Endothelial cell of umbilical vein (primary cell): ENCODE data around the gene ACIN1. TPM values are rescaled to one million over a fixed set of nuclear protein-coding genes. Genes with fewer than 3 reads are reported as not detected.

Source experiments
- BruUV-seq: library from RNA; stranded (reverse); fragments of 400-500 nt; replicated peaks from 2 replicates; lab custom pipeline; 2021; lab: Mats Ljungman, UMichigan
- CTCF ChIA-PET: fragments of 300-600, 350-600 bp; sonication (Branson Sonifier 250); formaldehyde crosslinking; loops from one replicate; lab custom pipeline; 2021; ENCODE audit warnings: antibody characterized with exemption, inconsistent platforms; lab: Charles Lee
- POLR2A ChIA-PET: fragments of 300-600, 350-600 bp; sonication (Branson Sonifier 250); formaldehyde crosslinking; loops from one replicate; lab custom pipeline; 2021; ENCODE audit warnings: antibody characterized with exemption, inconsistent platforms; lab: Charles Lee
- DNase-seq: peaks from one replicate; pipeline ENCODE4 v3.0.0-alpha.2; 2011; ENCODE audit warnings: low read depth, low spot score
- FAIRE-seq: peaks from 2 replicates; lab custom pipeline; 2011; peaks lifted over from hg19 to GRCh38; lab: Jason Lieb, UNC
- H2AFZ ChIP-seq: 2 replicates; pipeline ENCODE4 v1.6.0; 2012; ENCODE audit warnings: low read depth, low read length, control low read depth, inconsistent platforms
- H3K27ac ChIP-seq: 2 replicates; pipeline ENCODE4 v1.5.1; 2011; ENCODE audit warnings: low read depth, mild to moderate bottlenecking, control low read depth, low read length, moderate library complexity; ENCODE audit not compliant: insufficient read depth
- H3K27me3 ChIP-seq, 2 experiments: 2 replicates each; pipeline versions ENCODE4 v1.6.0 to v1.6.1; 2011; ENCODE audit warnings: low read length in 2 of 2, mixed read lengths in 1 of 2; ENCODE audit not compliant: control insufficient read depth in 2 of 2, insufficient read depth in 2 of 2
- H3K36me3 ChIP-seq, 2 experiments: 2 replicates in 1 of 2; 3 replicates in 1 of 2; pipeline ENCODE4 v1.5.1; 2011; ENCODE audit warnings: low read length in 2 of 2, mild to moderate bottlenecking in 1 of 2, moderate library complexity in 1 of 2; ENCODE audit not compliant: control insufficient read depth in 2 of 2, insufficient read depth in 2 of 2; ENCODE audit errors: extremely low read depth in 1 of 2
- H3K4me1 ChIP-seq: 3 replicates; pipeline ENCODE4 v1.5.1; 2011; ENCODE audit warnings: mild to moderate bottlenecking, low read length; ENCODE audit not compliant: control insufficient read depth, insufficient read depth; ENCODE audit errors: extremely low read depth
- H3K4me2 ChIP-seq: 2 replicates; pipeline ENCODE4 v1.6.1; 2011; ENCODE audit warnings: low read length, control low read depth, mixed read lengths; ENCODE audit not compliant: insufficient read depth
- H3K4me3 ChIP-seq, 3 experiments: fragments of 200-600 bp in 1 of 3; sonication (generic), shearing (Covaris generic) in 1 of 3; replicated peaks in 1 of 3; 2 replicates each; pipeline ENCODE4 v1.5.1; 2011 to 2016; ENCODE audit warnings: control low read depth in 3 of 3, low read length in 3 of 3, mild to moderate bottlenecking in 2 of 3, inconsistent platforms in 1 of 3, low read depth in 1 of 3, moderate library complexity in 1 of 3; ENCODE audit not compliant: insufficient read depth in 1 of 3
- H3K79me2 ChIP-seq: 2 replicates; pipeline ENCODE4 v1.6.0; 2012; ENCODE audit warnings: low read length, inconsistent platforms; ENCODE audit not compliant: control insufficient read depth, insufficient read depth
- H3K9ac ChIP-seq: replicated peaks from 2 replicates; pipeline ENCODE3; 2011; ENCODE audit warnings: low read length, control low read depth; ENCODE audit not compliant: insufficient read depth; ENCODE audit errors: extremely low read depth
- H3K9me1 ChIP-seq: replicated peaks from 3 replicates; pipeline ENCODE4 v1.6.0; 2011; ENCODE audit warnings: mild to moderate bottlenecking, low read length; ENCODE audit not compliant: control insufficient read depth, insufficient read depth; ENCODE audit errors: extremely low read depth
- H3K9me3 ChIP-seq: replicated peaks from 2 replicates; pipeline ENCODE4 v1.5.1; 2012; ENCODE audit warnings: low read length, inconsistent platforms; ENCODE audit not compliant: control insufficient read depth, insufficient read depth
- H4K20me1 ChIP-seq: replicated peaks from 2 replicates; pipeline ENCODE3; 2011; ENCODE audit warnings: mild to moderate bottlenecking, low read length; ENCODE audit not compliant: control insufficient read depth, insufficient read depth; ENCODE audit errors: extremely low read depth
- EZH2 ChIP-seq: IDR thresholded peaks from 2 replicates; pipeline ENCODE4 v1.6.1; 2012; ENCODE audit warnings: borderline replicate concordance, low read depth, mild to moderate bottlenecking, moderate library complexity, low read length, inconsistent platforms; ENCODE audit not compliant: severe bottlenecking
- FOS ChIP-seq: IDR thresholded peaks from 2 replicates; pipeline ENCODE4 v1.6.1; 2011; ENCODE audit warnings: mild to moderate bottlenecking, low read length, moderate library complexity, borderline replicate concordance; ENCODE audit not compliant: insufficient read depth
- GATA2 ChIP-seq: IDR thresholded peaks from 2 replicates; pipeline ENCODE4 v1.7.0; 2011; ENCODE audit warnings: low read depth, mild to moderate bottlenecking, moderate library complexity, mixed read lengths, low read length; ENCODE audit not compliant: insufficient read length, insufficient read depth
- JUN ChIP-seq: IDR thresholded peaks from 2 replicates; pipeline ENCODE4 v1.6.1; 2011; ENCODE audit warnings: borderline replicate concordance, low read depth; ENCODE audit not compliant: insufficient read length, insufficient read depth
- MYC ChIP-seq: IDR thresholded peaks from one replicate; pipeline ENCODE4 v1.6.1; 2011; ENCODE audit warnings: mild to moderate bottlenecking, low read depth, low read length
- POLR2A ChIP-seq: IDR thresholded peaks from 2 replicates; pipeline ENCODE4 v1.6.1; 2012; ENCODE audit warnings: low read depth, mild to moderate bottlenecking, control low read depth, low read length
- POLR2AphosphoS5 ChIP-seq: IDR thresholded peaks from 2 replicates; pipeline ENCODE4 v1.6.1; 2012; ENCODE audit warnings: low read depth, mild to moderate bottlenecking, control low read depth, low read length, moderate library complexity; ENCODE audit not compliant: insufficient read depth
- dilution Hi-C: fragments of 300-500 bp; cut with MboI; formaldehyde crosslinking; loops from one replicate; pipeline ENCODE4 v1.15.0; 2019; ENCODE audit warnings: low sequenced_read_pairs; ENCODE audit not compliant: extremely low pct_ligation_motif_present
- intact Hi-C: fragments of 100-400 bp; cut with micrococcal nuclease; formaldehyde crosslinking; loops from one replicate; pipeline ENCODE4 v1.10.0; 2022
- polyA plus RNA-seq, 4 experiments: library from polyadenylated mRNA; depleted of rRNA in 3 of 4; stranded (reverse) in 3 of 4; unstranded in 1 of 4; fragments of >200 nt; gene quantifications; 2 replicates each; pipeline versions ENCODE4 v1.2.1 to v1.2.3, GENCODE V29; 2011 to 2012; ENCODE audit warnings: missing spikeins in 1 of 4
- total RNA-seq: library from RNA; stranded (reverse); gene quantifications from 2 replicates; pipeline ENCODE4 v1.2.3, GENCODE V29; 2021
- TF ChIP-seq, protein P1 (sequence below): IDR thresholded peaks from 2 replicates; pipeline ENCODE4 v1.6.1; 2011; ENCODE audit not compliant: insufficient read depth, insufficient read length
- TF ChIP-seq, protein P2 (sequence below), 2 donors: IDR thresholded peaks; 1 replicate in 1 of 2; 2 replicates in 1 of 2; pipeline ENCODE4 v1.5.1; 2011; ENCODE audit warnings: low read length in 2 of 2, mild to moderate bottlenecking in 2 of 2, moderate library complexity in 2 of 2, control low read depth in 1 of 2, inconsistent platforms in 1 of 2, low read depth in 1 of 2; ENCODE audit not compliant: insufficient read depth in 1 of 2; ENCODE audit errors: extremely low read depth in 1 of 2

Gene ACIN1
- total and polyA plus RNA-seq, 2 donors (not counting 3 experiments of a cell fraction or from before 2014, with no cell fraction given) = 146 to 240 TPM

DNA sequence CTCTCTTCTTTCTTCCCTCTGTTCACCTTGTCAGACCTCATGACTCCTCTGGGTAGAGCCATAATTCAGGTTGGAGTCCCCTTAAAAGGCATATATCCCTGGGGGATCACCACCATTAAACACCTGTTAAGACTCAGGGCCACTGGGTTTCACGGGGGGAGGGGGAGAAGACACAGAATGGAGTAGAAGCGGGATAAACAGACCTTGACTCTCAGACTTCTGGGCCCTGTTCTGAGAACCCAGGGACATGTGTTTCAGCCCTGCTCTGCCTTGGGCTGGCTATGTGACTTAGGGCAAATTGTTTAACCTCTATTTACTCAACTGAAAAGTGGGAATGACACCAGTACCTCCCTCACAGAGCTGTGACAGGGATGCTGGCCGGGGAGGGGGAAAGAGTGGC lies 42.3 kb downstream of the ACIN1 start:
- H3K4me3 ChIP-seq = no peak overlapping the region
- no peaks in the 10 kb centered on the region for H3K9me1 ChIP-seq
- no peaks in the 10 kb centered on the region for H4K20me1 ChIP-seq
- no peak overlapping the region for H3K27ac ChIP-seq
- no peaks in the 10 kb centered on the region for H3K27me3 ChIP-seq
- DNase-seq = no peak
- intact Hi-C loops = loop anchor here (10.0 kb wide), 1 partner anchor 228 kb away; the partner anchor contains the start of gene MRPL52
- ChIA-PET POLR2A (no interaction called here), CTCF (interaction anchor here (1.9 to 13.4 kb wide), 3 partner anchors 9 to 64 kb away, joined by 6 to 1071 read pairs (median 10); partner anchors contain the start of gene AJUBA)
- H3K9ac ChIP-seq = no peak overlapping the region
- H3K36me3 ChIP-seq = peaks cover 0 to 13% of the 10 kb centered on the region in 2 experiments
- no peak overlapping the region for H3K4me2 ChIP-seq
- dilution Hi-C loops = no loop called here
- H2AFZ ChIP-seq = no peak overlapping the region
- no peaks in the 10 kb centered on the region for H3K9me3 ChIP-seq
- H3K4me1 ChIP-seq = peaks cover 9% of the 10 kb centered on the region
- no peak for FAIRE-seq
- TF ChIP-seq FOS (no peak), JUN (no peak), MYC (no peak), POLR2AphosphoS5 (no peak), GATA2 (no peak), POLR2A (no peak), EZH2 (no peak)
- TF ChIP-seq, protein P1, sequence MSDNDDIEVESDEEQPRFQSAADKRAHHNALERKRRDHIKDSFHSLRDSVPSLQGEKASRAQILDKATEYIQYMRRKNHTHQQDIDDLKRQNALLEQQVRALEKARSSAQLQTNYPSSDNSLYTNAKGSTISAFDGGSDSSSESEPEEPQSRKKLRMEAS = no peak
- TF ChIP-seq, protein P2, sequence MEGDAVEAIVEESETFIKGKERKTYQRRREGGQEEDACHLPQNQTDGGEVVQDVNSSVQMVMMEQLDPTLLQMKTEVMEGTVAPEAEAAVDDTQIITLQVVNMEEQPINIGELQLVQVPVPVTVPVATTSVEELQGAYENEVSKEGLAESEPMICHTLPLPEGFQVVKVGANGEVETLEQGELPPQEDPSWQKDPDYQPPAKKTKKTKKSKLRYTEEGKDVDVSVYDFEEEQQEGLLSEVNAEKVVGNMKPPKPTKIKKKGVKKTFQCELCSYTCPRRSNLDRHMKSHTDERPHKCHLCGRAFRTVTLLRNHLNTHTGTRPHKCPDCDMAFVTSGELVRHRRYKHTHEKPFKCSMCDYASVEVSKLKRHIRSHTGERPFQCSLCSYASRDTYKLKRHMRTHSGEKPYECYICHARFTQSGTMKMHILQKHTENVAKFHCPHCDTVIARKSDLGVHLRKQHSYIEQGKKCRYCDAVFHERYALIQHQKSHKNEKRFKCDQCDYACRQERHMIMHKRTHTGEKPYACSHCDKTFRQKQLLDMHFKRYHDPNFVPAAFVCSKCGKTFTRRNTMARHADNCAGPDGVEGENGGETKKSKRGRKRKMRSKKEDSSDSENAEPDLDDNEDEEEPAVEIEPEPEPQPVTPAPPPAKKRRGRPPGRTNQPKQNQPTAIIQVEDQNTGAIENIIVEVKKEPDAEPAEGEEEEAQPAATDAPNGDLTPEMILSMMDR (IDR thresholded peaks at IDR 0.05; ENCODE audit: extremely low read depth in 1 of 2, insufficient read depth in 1 of 2, low read depth in 1 of 2, low read length in 2 of 2) = no peak
- H3K79me2 ChIP-seq = no peaks in the 10 kb centered on the region
- BruUV-seq = no TSS peak
